ENCODE data around the gene COA5.
A peak's percentile ranks its signal among the peaks of the same experiment; 100 is the strongest.
"Not testable (repeated sequence)": the region's sequence is repeated elsewhere in the genome, so short reads cannot be mapped to it uniquely, and the experiment has no call there.

Gene COA5

DNA sequence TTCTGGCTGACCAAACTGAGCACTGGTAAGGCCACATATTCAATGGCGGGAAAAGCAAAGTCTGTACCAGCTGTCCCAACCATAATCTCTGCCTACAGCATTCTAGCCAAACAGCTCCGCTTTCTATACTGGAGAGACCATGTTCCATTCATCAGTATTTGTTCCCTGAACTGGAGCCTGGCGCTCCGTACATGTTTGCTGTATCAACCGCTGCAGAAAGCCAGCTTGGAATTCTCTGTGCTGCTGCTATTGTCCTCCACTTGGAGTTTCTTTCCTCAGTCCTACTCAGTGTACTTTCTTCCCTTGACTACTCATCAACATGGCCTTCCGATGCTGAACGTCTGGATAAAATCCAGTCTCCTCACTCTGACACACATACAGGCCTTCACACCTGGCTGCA, 1.9 kb downstream of the COA5 start:
- no peak for DNase-seq (ENCODE audit: low spot score)

DNA sequence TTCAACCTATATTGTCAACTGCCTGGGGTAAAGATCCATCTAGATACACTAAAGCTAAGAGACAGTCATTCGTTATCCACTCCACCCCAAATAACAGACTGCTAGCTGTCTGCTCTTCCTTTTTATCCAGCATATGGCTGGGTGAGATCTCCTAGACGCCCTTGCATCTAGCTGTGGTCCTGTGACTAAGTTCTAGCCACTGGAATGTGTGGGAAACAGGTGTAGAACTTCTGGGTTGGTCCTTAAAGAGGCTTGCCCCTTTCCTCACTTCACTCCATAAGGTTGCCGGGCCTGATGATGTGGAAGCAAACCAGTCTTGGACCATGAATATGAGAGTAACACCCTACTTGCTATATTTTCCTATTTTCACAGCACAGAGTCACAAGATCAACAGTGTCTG, 3.2 kb downstream of the COA5 start:
- no peak for DNase-seq (ENCODE audit: low spot score)

DNA sequence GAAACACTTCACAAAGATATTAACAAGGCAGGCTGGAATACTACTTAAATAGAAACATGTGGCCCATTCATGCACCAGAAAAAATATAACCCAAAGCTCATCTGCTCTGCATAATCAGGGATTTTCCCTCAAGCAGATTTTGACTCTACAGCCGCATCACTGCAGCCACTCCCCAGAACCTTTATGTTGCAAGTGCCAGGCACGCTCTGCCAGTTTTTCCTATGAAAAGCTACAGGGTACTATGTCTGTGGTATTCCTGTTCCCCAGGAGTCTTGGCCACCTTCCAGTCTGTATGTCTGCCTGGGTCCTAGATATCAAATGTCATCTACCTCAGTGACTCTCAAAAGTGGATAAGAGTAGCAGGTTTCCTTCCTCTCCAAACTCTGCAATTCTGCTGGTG, 3.8 kb downstream of the COA5 start:
- DNase-seq (ENCODE audit: low spot score) = no peak

DNA sequence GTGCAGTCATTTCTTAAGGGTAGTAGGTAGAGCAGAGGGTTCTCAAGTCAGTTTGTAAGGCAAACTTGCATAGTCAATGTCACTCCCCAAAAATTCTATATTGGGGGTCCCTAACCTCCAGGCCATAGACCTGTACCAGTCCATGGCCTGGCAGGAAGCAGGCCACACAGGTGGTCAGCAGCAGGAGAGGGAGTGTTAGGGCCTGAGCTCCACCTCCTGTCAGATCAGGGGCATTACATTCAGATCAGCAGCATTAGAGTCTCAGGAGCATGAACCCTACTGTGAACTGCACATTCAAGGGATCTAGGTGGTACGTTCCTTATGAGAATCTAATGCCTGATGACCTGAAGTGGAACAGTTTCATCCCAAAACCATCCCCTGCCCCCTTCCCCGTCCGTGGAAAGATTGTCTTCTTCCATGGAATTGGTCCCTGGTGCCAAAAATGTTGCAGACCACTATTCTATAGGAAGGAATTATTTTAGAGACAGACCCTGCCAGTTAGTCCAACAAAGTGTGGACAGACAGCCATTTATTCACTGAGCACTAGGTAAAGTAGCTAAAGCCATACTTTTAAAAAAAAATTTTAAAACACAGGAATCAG, 6.7 kb downstream of the COA5 start:
- peak; percentile 68 for DNase-seq (ENCODE audit: low spot score)

DNA sequence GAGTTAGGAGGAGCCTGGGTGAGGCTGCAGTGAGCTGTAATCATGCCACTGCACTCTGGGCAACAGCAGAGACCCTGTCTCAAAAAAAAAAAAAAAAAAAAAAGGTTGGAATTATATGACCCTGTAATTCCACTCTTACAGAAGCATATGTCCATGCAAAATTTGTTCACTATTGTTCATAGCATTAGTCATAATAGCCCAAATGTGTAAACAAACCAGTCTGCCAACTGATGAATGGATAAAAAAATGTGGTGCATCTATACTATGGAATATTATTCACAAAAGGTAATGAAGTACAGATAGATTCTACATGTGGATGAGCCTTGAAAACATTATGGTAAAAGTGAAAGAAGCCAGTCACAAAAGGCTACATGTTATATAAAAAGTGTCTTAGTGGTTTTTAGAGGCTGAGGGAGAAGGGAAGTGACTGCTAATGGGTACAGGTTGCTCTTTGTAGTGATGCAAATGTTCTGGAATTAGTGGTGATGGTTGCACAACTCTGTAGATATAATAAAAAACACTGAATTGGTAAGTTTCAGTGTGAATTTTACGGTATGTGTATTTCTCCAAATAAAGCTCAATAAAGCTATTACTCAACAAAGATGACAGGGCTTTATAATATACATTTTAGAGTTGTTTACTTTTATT, 9.4 kb downstream of the COA5 start:
- DNase-seq (ENCODE audit: low spot score) = peak; percentile 11

DNA sequence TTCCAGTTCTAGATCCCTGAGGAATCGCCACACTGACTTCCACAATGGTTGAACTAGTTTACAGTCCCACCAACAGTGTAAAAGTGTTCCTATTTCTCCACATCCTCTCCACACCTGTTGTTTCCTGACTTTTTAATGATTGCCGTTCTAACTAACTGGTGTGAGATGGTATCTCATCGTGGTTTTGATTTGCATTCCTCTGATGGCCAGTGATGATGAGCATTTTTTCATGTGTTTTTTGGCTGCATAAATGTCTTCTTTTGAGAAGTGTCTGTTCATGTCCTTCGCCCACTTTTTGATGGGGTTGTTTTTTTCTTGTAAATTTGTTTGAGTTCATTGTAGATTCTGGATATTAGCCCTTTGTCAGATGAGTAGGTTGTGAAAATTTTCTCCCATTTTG, 13.6 kb downstream of the COA5 start:
- DNase-seq (ENCODE audit: low spot score) = not testable (repeated sequence)

DNA sequence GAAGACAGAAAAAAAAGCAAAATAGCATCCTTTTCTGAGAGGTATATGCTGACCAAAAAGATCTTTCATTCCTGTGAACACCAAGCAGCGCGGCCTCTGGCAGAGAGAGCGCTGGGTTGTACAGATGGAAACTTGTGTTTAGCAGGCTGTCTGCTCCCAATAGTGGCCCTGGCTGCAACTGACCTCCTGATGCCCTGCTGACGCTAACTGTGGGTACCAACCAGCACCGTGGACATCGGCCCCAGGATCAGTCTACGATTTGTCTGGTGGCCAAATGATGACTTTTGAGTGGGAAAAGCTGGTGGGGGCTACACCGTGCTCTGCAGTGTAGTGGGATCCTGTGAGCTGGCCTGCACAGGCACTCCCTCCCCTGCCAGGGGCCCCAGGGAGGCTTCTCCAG, 15.7 kb downstream of the COA5 start:
- no peak for DNase-seq (ENCODE audit: low spot score)

DNA sequence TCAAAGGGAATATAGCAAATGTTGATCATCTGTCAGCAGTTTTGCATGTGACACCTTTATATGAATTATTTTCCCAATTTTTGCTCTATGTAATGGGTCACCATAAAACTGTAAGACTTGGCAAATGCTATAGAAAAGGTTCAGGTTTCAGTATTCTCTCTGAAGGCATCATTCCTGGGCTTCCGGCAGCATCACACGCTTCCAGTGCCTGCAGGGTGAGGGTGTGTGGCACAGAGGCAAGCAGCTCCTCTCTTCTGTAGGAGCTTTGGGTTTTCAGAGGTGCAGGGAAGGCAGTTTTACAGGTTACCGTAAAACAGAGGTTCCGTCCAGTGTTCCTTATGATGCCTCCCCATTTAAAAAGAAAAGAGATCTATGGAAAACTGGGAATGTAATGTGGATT, 18.8 kb downstream of the COA5 start:
- DNase-seq (ENCODE audit: low spot score) = no peak

DNA sequence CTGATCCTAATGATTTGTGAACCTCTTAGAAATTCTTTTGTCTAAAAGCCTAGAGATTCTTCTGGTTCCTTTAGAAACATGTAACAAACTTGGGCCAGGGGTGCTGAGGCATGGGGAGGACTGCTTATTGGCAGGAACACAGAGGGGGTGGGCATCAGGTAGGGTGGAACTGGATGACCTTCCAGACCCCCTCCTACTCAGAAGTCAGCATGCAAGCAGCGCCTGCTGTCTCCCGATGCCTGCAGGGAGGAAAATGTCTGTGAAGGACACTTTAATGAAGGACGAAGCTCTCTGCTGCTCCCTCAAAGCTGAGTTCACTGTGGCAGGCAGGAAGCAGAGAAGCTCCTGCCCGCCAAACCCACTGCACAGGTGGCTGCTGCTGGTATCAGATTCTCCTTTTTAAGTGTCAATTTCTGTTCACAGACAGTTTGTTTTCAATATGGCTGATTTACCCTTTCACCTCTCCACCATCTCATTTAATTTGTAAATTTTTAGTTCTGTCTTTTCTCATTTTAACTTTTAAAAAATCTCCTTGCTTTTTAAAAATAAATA, 19.4 kb downstream of the COA5 start:
- no peak for DNase-seq (ENCODE audit: low spot score)

DNA sequence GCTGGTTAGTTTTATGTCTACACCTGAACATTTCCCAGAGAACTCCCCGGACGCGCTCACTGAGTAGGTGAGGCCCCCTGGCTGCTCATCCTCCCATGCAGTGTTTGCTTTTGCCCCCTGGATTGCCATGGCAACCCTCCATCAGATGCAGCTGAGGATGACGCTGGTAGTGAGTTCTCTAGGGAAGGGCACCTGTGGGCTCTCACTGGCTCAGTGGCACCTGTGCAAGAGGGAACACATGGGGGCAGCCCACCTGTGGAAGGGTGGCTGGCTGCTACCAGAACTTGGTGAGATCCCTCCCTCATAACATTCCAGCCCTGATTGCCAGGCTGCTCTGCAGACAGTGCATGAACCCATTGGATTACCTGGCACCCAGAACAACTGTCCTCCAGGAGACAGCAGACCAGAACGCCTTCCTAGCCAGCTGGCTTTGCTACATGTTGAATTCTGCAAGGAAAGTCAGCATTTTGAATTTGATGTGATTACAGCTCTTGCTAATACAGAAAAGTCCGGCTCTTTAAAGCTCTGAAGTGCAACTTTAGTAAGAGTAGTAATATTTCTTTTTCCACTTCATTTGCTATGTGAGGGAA, 21.7 kb downstream of the COA5 start:
- no peak for DNase-seq (ENCODE audit: low spot score)

DNA sequence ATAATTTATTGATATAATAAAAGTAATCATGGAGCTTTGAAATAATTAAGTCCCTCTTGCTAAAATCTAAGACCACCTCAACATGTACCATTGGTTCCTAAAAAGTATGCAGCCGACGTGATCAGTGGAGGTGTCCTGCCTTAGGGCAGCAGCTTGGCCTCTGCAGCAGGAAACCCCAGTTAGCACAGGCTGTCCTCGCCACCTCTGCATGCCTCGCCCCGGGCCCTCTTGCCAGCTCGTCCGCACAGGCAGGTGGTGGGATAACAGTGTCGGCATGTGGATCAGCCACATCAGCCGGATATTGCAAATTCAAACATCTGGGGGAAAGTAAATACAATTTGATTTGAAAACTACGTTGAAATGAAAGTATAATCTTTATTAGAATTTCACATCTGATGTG, 22.9 kb downstream of the COA5 start:
- no peak for DNase-seq (ENCODE audit: low spot score)

DNA sequence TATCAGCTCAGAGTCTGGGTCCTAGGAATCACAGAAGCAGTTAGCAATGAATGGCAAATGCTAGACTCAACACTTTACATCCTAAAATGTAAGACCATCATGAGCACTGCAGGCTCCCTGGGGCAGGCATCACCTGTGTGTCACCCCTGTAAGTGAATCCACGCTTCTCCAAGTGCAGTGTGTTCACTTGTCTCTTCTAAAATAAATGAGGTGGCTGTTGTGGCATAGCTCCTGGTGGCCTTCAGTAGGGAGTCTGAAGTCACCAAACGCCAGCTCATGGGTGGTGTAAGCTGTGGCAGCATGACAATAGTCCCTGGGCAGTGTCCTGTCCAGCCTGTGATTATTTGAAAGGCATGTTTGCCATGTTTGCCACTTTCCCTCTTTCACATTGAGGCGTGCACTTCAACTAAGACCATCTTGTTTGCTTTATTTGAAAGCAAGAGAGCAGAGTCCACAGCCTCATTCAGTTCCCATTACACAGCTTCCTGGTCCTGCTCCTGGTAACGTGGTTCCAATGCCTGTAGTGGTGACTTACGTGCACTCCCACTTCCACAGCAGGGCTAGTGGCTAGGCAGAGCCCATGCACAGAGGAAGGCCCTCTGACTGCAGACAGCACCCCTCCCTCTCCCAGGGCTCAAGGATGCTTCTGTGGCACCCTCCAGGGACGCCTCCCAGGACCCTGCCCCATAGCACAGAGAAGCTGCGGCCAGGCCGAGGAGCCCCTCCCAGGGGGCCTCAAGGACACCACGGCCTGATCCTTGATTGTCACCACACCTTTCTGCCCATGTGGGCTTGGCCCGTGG, 24.3 kb downstream of the COA5 start:
- DNase-seq (ENCODE audit: low spot score) = no peak

DNA sequence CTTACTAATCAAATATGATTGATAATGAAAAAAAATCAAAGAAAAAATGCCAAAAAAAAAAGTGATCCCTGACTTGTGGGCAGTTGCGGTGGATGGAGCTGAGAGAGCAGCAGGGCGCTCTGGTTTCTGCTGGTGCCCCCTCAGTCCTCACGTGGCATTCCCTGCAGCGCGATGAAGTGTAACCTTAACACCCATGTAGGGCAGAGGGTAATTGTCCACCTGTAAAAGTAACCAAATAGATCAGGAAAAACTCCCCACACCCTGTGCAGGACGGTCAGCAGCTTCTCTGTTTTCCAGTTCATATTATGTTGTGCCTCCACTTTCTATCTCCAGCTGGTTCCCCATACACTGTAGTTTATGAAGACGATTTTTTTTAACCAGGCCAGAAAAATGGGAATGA, 25.0 kb downstream of the COA5 start:
- DNase-seq (ENCODE audit: low spot score) = no peak

DNA sequence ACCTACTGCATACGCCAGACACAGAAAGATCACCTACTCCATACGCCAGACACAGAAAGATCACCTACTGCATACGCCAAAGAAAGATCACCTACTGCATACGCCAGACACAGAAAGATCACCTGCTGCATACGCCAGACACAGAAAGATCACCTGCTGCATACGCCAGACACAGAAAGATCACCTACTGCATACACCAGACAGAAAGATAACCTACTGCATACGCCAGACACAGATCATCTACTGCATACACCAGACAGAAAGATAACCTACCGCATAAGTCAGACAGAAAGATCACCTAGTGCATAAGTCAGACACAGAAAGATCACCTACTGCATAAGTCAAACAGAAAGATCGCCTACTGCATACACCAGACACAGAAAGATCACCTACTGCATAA, 25.8 kb downstream of the COA5 start:
- DNase-seq (ENCODE audit: low spot score) = no peak

DNA sequence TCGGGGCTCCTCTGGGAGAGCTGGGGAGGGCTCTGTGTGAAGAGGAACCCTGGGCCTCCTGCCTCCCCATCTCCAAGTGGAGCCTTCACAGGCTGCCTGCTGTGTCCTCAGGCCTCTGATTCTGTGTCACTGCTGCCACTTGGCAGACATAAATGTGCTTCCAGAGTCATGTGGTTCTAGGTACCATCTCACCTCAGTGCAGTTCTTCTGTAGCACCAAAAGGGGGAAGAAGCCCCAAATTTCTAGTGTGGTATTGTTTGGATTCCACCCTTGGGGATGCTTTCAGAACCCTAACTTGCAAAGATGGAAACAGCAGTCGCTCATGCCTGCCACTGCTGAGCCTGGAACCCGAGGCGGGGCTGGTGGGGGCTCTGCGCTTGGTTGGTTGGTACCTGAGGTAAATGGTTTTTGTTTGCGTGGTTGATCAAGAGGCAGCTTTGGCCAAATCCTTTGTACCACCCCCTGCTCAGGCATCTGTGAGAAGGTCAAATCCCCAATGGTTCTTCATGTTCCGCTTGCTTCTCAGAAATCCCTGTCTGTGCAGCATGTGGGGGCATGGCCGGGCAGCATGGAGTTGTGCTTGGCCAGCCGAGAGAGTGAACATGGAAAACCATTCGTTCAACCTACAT, 27.5 kb downstream of the COA5 start:
- no peak for DNase-seq (ENCODE audit: low spot score)

DNA sequence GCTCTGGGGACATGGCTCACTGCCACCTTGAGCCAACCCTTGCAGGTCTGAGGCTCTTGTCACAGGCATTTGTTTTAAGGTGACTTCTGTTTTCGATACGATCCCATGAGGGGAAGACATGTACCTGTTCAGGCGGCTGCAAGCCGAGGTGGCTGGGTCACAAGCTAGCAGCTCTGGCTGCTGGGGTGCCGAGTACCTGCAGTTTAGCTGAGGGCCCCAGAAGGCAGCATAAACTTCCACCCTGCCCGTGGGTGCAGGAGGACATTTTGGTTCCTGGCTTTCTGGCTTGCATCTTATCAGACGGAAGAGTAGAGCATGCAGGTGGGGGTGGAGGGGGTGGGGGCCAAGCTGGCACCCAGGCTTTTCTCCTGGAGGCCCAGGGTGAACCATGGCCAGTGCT, 28.4 kb downstream of the COA5 start:
- no peak for DNase-seq (ENCODE audit: low spot score)

DNA sequence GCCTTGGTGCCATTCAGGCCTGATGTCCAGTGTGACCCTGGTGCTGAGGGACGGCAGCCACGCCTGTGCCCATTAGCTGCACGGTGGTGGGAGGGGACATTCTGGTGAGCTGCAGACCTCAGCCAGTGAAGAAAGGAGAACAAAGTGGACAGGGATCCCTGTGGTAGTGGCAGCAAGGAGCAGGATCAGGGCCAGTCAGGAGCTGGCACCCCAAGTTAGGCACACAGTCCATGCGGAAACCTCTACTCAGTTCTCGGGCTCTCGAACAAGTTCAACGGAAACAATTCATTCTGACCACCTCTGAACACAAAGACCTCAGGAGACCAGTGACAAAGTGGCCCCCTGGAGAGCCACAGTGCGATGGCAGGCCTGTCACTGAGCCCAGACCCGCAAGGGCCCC, 30.1 kb downstream of the COA5 start:
- DNase-seq (ENCODE audit: low spot score) = no peak

DNA sequence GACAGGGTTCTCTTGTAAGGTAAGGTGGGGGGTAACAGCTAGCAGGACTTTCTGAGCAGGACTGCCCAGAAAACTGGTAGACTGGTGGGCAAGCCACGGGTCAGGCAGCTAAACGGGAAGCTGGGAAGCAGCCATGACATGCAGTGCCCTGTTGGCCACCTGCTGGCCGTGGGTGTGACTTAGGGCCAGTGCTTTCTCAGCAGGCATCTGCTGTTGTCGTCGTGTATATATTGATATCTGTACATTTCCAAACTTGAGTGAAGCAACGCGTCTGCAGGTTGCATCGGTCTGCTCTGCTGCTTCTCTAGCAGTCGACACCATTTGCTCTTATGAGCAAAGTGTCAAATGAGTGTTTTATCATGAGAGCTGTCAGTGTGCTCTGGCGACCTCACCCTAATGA, 31.0 kb downstream of the COA5 start:
- DNase-seq (ENCODE audit: low spot score) = no peak

DNA sequence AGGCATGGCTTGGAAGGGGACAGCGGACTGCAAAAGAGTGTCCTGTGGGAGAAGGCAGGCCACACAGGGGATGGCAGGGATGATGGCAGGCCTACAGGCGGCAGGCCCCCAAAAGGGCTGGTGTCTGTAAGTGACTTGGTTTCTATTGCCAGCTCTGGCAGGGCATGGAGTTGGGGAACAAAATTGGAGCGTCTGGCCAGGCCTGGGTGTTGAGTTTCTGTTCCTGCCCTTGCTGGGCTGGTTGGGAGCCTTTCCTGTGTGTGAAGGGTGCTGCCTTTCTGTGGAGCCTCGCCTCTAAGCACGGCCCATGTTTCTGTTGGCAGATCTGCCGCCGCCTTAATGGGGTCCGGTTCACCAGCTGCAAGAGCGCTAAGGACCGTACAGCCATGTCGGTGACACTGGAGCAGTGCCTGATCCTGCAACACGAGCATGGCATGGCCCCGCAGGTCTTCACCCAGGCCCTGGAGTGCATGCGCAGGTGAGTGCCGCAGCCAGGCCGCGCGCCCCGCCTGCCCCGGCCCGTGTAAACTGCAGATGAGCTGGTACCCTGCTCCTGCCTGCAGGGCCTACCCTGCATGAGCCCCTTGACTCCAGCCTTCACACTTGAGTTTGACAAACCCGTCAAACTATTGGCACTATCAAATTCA, 31.5 kb downstream of the COA5 start:
- DNase-seq (ENCODE audit: low spot score) = no peak

DNA sequence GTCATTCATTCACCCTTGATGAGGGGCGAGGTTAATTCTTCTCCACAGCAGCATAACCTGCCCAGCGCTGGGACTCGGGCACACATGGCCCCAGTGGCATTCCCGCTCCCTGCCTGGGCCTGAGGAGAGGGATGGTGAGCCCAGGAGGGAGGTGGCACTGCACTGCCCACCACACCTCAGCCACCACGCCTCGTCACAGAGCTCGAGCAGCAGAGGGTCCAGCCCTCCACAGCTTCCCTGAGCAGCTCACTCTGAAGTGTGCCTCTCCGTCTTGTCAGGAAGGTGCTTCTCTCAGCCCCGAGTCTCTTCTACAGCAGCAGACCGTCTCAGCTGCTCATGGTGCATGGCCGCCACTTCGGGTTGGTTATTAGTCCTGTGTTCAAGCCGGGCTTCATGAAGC, 34.9 kb downstream of the COA5 start:
- no peak for DNase-seq (ENCODE audit: low spot score)

DNA sequence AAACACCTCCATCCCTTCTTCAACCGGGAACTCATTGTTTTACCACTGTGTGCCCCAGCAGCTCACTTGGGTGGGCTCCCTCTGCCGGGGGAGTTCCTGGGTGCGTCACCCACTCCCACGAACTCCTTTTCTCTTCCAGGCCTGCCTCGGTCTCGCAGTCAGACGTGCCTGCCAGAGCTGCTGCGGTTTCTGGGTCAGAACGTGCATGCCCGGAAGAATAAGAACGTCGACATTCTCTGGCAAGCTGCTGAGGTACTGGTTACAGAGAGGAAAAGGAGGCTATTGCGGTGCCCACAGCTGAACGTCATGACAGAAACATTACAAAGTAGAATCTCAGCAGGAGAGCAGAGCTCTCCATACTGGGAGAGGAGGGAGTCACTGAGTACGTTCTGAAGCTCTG, 35.6 kb downstream of the COA5 start:
- DNase-seq (ENCODE audit: low spot score) = no peak

DNA sequence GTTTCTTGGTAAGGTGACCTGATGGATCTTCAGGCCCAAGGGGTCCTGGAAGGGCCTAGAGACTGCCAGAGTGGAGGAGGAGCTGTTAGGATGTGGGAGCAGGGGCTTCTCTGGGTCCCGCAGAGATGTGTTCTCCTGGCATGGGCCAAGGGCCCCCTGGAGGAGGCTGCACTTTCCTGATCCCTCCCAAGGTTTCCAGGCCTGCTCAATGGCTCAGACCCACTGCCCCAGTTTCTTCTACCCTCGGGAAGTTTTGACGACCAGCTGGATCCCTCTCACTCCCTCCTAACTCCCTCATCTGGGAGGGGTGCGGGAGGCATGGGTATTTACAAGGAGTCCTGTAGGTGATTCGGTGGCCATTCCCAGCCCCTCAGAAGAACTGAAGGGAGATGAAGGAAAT, 36.1 kb downstream of the COA5 start:
- DNase-seq (ENCODE audit: low spot score) = no peak
